NCI-H2171 treated with DMSO at 0.1 percent for 48 hours (cell line): ENCODE measurements around the gene ARPC1A.
"Not testable (repeated sequence)": the region's sequence is repeated elsewhere in the genome, so short reads cannot be mapped to it uniquely, and the experiment has no call there.

Experiments
- DNase-seq: peaks from one replicate; lab custom pipeline; 2025; lab: John Stamatoyannopoulos, UW

Gene ARPC1A

DNA sequence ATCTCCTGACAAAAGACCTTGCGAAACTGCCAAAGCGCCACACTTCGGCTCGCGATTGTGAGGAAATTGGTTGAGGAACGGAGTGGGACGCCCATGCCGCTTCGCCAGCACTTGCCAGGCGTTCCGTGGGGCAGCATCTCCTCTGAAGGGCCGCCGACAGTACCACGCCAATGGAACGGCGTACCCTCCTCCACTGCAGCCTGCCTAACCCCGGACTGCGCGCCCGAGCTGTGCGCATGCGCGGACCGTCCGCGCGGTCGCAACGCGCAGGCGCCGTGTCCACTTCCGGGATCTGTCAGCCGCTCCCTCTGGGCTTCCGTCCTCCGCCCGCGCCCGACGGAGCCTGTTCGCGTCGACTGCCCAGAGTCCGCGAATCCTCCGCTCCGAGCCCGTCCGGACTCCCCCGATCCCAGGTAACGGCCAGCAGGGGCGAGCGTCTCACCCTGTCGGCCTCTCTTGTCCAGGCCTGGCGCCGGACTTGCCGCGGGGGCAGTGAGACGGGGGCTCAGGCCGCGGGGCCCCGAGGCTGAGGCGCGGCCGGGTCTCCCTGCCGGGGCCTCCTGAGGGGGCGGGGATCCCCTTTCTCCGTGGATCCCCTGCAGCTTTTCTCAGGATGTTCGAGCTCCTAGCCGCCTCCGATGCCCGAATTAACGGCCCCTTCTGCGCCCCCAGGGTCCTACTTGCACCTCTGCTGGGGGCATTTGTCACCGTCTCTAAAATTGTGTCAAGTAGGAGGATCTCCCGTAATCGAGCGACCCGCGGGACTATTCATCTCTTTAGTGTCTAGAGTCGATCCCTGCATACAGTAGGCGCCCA, at the start of gene ARPC1A:
Gene ARPC1A, plus strand, starts transcription at position 307 of the 816 bp plus-strand sequence. CDS start 7,456 bp downstream, outside the sequence.
- peak; percentile 91 for DNase-seq

DNA sequence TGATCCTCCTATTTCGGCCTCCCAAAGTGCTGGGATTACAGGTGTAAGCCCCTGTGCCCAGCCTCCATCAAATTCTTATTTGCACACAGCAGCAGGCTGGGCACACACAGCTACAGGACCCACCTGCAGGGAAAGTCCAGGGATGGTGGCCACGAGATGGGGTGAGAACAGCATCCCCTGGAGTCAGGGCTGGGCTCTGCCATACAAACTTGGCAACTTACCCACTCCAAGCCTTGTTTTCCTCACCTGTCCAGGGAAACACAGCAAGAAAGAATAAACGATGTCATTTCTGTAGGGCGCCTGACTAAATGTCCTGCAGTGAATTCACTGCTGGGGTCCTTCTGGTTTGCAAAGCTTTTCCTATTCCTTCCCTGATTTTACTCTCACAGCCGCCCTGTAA, 47.5 kb upstream of the ARPC1A start:
- DNase-seq: no peak

DNA sequence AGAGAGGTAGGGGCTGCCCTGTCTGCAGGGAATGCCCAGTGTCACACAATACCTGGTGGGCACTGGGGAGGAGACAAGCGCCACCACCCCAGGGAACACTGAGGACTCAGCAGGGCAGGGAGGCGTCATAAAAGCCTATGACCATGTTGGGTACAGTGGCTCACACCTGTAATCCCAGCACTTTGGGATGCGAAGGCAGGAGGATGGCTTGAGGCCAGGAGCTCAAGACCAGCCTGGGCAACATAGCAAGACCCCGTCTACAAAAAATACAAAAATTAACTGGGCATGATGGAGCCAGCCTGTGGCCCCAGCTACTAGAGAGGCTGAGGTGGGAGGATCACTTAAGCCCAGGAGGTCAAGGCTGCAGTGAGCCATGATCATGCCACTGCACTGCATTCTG, 41.5 kb upstream of the ARPC1A start:
- DNase-seq: not testable (repeated sequence)

DNA sequence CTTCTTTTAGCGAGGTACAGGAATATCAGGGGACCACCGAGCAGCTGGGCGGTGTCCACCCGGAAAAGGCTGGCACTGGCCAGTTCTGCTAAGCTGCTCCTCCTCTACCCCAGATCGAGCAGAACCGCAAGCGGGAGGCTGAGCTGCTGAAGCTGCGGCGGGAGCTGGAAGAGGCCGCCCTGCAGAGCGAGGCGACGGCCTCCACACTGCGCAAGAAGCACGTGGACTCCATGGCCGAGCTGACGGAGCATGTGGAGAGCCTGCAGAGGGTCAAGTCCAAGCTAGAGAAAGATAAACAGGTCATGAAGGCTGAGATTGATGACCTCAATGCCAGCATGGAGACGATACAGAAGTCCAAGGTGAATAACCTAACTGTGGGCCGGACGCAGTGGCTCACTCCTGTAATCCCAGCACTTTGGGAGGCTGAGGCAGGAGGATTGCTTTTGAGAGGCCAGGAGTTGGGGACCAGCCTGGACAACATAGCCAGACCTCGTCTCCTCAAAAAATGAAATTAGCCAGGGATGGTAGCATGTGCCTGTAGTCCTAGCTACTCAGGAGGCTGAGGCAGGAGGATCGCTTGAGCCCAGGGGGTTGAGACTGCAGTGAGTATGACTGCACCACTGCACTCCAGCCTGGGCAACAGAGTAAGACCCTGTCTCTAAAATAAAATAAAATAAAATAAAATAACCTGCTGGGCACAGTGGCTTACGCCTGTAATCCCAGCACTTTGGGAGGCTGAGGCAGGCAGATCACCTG, 37.7 kb upstream of the ARPC1A start:
- no peak for DNase-seq

DNA sequence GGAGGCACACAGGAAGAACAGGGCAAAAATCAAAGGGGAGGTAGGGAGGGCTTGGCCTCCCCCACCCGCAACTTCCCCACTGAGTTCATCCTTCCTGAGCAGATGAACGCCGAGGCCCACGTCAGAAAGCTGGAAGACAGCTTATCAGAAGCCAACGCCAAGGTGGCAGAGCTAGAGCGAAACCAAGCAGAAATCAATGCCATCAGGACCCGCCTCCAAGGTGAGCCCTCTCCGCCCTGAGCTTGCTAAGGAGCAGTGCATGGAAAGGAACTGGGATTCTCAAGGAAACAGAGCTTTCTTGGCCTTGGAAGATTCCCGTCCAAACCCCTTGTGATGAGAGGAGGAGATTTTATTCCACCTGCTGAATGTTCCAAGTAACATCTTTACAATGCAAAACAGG, 36.5 kb upstream of the ARPC1A start:
- DNase-seq: no peak

DNA sequence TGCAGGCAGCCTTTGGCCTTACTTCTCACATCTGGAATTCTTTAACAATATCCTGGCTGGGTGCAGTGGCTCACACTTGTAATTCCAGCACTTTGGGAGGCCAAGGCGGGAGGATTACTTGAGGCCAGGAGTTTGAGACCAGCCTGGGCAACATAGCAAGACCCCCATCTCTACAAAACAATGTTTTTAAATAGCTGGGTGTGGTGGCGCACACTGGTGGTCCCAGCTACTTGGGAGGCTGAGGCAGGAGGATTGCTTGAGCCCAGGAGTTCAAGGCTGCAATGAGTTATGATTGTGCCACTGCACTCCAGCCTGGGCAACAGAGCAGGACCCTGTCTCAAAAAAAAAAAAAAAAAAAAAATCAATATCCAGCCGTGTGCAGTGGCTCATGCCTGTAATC, 35.5 kb upstream of the ARPC1A start:
- not testable (repeated sequence) for DNase-seq

DNA sequence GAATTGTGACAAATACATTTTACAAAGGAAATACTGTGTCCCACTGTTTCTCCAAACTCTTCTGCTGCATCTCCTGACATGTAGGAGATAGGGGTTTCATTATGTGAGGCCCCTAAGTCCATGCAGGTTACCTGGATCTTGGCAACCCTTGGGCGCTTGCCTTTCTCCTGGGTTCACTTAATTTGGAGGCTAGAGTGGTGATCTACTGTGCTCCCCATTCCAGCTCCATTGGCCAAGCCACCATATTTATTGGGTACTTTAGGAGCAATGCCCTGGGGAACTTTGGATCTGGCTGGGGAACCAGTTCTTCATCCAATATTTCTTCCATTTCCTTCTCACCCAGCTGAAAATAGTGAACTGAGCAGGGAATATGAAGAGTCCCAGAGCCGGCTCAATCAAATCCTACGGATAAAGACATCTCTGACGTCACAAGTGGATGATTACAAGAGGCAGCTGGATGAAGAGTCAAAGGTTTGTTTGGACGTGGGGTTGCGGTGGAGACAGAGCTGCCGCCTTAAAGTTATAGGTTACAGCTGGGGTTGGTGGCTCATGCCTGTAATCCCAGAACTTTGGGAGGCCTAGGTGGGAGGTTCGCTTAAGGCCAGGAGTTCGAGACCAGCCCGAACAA, 34.6 kb upstream of the ARPC1A start:
- no peak for DNase-seq

DNA sequence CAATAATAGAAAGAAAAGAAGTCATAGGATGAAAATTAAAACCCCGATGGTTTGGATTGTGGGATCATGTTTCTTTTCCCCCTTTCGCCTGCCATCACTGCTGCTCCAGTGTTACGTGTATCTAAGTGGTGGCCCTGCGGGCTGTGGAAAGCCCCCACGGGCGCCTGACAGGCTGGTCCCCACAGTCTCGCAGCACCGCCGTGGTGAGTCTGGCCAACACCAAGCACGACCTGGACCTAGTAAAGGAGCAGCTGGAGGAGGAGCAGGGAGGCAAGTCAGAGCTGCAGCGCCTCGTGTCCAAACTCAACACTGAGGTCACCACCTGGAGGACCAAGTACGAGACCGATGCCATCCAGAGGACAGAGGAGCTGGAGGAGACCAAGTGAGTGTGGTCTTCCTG, 33.6 kb upstream of the ARPC1A start:
- DNase-seq: no peak

DNA sequence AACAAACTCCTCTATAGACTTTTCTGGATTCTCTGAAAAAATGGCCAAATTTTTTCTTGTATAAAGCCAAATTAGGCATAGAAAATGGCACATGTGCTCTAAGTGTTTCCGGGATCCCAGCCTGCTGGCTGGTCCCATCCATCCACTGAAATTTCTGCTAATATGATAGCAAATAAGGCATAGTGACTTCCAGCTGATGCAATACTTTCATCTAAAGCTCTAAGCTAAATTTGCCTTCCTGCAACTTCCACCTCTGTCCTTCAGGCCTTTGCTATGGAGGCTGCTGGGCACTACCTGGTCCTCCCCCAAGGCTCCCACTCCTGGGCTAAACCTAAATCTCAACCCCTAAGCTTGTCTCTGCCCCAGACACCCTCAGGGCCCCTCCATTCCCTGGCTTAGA, 32.5 kb upstream of the ARPC1A start:
- DNase-seq: no peak

DNA sequence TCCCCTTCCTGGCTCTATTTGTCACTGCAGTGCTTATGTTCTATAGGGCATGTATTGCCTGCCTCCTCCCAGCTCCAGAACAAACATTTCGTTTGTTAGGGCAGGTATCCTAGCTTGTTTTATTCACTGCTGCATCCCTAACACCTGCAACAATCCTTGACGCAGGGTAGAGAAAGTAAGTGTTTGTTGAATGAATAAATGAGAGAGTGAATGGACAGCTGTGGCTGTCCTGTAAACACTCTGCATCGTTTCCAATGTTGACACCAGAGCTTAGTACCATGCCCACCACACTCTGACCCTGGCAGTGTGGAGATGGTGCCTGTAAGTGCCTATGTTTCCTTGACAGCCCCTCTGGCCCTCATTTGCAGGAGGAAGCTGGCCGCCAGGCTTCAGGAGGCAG, 32.0 kb upstream of the ARPC1A start:
- DNase-seq: no peak

DNA sequence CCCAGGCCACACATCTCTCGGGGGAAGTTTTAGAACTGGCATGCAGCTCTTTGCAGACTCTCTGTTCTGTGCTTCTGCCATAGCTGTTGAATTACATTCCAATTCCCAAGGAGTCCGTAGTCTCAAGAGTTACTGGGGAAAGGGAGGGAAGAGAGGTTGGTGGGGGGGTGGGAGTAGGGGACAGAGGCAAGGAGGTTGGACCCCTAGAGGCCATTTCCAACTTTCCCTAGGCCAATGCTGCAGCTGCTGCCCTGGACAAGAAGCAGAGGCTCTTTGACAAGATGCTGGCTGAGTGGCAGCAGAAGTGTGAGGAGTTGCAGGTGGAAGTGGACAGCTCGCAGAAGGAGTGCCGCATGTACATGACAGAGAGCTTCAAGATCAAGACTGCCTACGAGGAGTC, 29.2 kb upstream of the ARPC1A start:
- DNase-seq: no peak

DNA sequence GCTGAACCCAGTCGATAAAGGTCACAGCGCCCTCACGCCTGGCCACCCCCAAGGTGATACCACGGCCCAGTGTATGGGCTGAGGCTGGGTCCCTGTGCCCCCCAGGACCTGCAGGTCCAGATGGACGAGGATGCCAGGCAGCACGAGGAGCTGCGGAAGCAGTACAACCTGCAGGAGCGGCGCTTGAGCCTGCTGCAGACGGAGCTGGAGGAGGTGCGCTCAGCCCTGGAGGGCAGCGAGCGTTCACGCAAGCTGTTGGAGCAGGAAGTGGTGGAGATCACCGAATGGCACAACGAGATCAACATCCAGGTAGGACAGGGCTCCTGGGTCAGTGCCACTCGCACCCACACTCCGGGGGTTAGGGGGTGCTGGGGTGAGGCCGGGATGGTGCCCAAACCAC, 24.2 kb upstream of the ARPC1A start:
- no peak for DNase-seq

DNA sequence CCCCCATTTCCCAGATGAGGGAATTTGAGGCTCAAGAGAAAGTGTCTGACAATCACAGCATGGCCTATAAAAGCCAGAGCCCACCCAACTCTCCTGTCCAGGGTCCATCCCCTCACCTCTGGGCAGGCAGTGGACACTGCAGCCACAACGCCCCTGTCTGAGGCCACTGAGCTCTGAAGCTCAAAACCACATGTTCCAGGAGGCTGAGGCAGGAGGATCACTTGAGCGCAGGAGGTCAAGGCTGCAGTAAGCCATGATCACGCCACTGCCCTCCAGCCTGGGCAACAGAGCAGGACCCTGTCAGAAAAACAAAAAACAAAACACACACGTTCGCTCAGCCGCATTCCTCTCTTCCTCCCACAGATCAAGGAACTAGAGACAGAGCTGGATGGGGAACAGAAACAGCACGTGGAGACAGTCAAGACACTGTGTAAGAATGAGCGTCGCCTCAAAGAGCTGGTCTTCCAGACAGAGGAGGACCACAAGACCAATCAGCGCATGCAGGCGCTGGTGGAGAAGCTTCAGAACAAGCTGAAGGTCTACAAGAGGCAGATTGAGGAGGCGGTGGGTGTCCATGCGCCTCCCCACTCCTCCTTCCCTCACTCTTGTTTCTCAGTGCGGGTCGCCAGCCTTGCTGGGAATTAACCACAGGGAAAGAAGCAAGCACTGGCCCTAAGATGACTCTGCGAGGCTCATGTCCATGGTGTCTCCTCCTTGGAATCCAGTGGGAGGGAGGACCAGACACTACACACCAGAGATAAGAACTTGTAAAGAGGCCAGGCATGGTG, 20.0 kb upstream of the ARPC1A start:
- DNase-seq: no peak

DNA sequence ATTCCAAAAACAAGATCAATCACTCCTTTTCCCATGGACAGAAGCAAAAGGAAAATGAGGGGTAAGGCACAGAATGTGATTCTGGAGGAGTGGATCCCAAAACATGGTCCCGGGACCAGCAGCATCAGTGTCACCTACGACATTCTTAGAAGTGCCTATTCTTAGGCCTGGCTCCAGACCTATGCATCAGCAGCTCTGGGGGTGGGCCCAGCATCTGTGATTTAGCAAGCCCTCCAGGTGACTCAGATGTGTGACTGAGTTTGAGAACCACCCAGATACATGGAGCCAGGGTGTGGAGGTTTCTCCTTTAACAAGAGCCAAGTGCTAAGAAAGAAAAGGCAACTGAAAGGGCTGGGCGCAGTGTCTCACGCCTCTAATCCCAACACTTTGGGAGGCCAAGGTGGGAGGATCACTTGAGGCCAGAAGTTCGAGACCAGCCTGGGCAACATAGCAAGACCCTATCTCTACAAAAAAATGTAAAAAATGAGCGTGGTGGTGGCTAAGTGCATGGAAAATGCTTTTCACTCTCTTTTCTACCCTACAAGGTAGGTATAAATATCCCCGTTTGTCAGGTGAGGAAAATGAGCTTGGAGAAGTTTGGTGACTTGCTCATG, 17.1 kb upstream of the ARPC1A start:
- no peak for DNase-seq

DNA sequence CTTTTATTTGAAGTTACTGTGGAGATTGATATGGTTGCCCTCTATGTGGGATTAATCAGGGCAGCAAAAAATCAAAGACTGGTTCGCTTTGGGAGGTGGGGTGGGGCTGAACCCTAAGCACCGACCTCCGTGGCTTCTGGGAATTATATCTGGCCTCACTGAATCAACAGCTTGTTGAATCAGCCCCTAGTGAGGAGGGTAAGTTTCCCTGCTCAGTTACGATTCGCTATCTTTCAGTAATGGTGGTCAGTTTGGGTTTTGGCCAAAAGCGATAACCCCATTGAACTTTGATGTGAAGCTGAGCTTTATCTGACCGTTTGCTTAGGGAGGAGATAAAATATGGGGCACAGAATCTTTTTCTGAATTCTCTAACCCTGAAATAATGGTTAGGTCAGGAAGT, 16.6 kb upstream of the ARPC1A start:
- DNase-seq: no peak

DNA sequence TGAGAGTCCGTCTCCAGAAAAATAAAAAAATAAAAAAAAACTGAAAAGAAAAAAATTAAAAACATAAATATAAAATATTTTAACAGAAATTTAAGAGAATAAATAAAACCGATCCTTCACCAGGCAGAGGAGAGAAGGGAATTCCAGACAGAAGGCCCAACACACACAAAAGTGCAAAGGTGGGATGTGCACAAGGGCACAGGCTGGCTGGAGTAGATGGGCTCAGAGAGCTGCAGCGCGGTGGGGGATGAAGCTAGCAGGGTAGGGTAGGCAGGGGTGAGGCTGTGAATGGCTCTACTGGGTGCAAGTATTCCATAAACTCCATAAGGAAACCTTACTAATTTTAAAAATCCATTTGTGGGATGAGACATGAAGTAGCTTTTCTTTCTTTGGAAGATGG, 15.7 kb upstream of the ARPC1A start:
- DNase-seq: no peak

DNA sequence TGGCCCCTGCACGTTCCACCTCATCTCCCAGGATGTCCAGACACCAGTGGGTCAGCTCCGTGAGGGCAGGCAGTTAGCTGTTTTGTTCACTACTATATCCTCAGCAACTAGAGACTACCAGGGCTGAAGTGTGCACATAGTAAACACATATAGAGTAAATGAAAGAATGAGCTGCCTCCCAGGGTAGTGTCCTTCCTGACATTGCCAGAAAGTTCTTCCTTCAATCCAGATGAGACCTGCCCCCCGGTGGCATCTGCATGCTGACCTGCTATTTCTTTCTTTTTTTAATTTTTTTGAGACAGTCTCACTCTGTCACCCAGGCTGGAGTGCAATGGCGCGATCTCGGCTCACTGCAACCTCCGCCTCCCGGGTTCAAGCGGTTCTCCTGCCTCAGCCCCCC, 14.0 kb upstream of the ARPC1A start:
- no peak for DNase-seq

DNA sequence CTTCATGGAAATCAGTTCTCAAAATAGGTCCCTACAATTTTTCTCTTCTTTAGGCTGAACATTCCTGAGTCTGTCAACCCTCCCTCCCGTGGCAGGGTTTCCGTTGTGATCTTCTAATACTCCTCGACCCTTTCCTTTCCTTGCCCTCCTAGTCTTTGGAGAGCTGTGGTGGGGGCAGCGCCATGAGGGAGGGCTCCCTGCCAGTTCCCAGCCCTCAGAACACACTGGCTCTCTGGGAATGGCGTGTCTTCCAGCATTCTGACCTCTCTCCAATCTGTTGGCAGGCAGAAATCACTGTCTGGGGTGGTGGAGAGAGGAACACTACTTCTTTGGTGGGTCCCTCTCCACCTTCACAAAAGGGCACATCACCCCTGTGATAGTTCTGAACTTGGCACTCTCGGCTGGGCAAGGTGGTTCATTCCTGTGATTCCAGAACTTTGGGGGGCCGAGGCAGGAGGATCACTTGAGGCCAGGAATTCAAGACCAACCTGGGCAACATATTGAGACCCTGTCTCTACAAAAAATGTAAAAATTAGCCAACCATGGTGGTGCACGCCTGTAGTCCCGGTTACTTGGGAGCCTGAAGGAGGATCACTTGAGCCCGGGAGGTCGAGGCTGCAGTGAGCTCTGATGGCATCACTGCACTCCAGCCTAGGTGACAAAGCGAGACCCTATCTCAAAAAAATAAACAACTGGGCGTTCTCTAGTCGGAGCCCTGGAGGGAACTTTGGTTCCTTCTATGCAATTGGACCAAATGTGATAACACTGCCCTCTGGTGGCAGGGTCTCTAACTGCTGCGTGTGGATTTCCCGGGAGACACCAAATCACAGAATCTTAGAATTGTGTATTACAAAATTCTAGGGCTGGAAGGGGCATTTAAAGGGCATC, 13.1 kb upstream of the ARPC1A start:
- peak; percentile 52 for DNase-seq

DNA sequence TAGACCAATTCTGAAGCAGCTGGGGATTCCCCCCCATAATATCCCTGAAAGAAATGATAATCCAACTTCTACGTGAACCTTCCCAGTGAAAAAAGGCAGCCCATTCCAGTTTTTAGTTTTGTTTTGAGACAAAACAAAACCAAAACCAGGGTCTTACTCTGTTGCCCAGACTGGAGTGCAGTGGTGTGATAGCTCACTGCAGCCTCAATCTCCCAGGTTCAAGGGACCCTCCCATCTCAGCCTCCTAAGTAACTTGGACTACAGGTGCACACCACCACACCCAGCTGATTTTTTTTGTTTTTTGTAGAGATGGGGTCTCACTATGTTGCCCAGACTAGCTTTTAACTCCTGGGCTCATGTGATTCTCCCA, 12.5 kb upstream of the ARPC1A start:
- no peak for DNase-seq

DNA sequence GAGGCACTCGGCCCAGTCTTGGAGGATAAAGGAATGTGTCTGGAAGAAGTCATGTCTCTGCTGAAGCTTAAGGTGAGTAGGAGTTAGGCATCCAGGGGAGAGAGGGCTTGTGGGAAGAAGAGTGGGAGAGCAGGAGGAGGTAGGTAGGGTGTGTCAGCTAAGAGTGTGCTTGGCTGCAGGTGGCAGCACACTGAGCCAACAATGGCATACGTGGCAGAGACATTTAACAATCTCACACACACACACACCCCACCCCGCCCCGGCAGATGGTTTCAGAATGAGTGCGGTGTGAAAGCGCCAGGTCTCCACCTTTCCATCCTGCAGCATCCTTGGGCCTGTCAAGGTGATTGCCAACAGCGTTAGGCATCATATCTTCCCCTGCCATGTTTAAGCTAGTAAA, 11.2 kb upstream of the ARPC1A start:
- DNase-seq: peak; percentile 30

DNA sequence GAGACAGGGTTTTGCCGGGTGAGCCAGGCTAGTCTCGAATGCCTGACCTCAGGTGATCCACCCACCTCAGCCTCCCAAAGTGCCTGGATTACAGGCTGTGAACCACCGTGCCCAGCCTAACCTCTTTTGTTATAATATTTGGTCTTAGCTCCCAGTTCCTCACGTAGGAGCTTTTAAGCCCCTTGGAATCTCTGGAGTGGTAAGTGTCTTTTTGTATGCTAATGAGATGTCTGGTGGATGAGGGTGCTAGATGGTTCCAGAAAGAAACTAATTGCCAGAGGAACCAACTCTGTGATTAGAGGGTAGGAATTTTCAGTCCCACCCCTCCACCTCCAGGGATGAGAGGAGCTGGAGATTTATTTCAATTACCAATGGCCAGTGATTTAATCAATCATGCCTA, 5.3 kb upstream of the ARPC1A start:
- DNase-seq: no peak
